ENCODE data around the gene PDE4D.
"Not testable (repeated sequence)": the region's sequence is repeated elsewhere in the genome, so short reads cannot be mapped to it uniquely, and the experiment has no call there.

PDE4D gene

DNA sequence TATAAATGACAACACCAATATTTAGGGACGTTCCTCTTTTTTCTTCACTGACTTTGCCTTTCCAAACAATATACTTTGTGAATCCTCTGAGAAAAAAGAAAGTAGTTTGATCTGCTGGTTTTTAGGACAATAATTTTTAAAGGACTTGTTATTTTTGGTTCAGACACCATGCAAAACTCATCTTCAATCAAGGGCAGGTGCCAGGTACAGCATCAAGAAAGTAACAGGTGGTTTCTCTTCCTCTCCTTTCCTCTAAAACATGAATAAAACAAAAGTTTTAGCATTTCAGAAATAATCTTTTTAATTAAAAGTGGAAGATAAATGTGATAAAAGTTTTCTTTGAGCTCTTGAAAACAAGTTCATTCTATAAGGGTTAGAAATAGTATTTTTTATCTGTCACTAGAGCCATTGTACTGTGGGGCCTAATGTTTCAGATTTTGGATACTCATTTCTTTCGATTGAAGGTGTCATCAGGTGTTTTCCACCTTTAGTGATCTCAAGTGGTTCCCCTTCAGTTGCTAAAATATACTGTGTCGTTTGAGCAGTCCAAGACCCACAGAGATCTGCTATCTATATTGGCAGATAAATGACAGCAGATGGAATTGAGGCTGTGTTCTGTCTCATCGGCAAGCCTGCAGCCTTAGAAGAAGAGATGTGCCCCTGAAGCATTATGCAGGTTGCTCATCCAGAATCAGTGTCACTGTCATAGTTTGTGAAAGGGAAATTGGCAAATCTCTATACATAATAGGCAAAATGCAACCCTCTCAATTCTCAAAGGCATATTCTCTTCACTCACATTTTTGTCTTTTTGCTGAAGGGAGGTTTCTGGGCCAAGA, 499.7 kb downstream of the PDE4D start:
- no peak for DNase-seq

GRCh38 chr5:59391576-59391975, 501.9 kb downstream of the PDE4D start:
- no peak for DNase-seq

GRCh38 chr5:59390989-59391388, 502.5 kb downstream of the PDE4D start:
- no peak for DNase-seq

- peak; percentile 9 for DNase-seq
Measured at GRCh38 chr5:59390074-59390659, 503.4 kb downstream of the PDE4D start.

- no peak for DNase-seq
Measured at GRCh38 chr5:59387127-59387526, 506.4 kb downstream of the PDE4D start.

DNA sequence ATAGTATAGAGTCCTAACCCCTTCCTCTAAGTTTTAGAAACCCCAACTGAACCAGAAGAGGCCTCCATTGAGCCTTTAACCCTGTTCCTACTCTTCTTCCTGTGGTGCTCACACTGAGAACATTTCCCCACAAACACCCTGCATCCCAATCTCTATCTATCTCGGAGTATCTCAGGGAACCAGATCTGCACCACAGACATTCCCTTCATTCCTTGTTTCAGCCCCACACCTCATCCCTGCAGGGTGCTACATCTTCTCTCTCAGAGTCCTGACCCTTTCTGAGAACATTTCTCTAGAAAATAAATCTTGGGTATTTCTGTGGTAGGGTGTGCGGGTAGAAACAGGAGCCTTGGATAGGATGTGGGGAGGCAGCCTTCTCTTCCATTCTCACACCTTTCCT, 507.8 kb downstream of the PDE4D start:
- no peak for DNase-seq

DNA sequence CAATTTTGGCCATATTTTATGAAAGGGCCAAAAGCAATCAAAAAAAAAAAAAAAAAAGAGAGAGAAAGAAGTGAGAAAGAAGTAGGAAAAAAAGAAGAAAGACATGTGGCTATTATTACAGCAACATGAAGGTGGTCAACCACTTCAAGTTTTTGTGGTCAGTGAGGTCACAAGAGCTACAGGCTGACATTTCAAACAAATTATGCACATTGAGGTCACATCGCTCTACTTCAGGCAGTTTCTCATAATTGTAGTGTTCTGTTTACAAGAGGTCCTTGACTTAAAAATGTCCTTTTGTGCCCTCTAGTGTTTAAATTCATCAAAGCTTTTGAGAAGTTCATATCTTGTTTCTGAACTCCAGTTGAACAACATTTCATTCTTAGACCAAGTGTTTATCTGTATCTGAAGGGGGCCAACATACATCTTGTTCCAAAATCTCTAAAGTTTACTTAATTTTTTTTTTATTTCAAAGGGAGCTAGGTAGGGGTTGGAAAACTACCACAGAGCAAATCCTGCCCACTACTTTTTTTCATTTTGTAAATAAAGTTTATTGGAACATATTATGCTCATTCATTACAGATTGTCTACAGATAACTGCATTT, 513.1 kb downstream of the PDE4D start:
- DNase-seq, result peak; percentile 1

DNA sequence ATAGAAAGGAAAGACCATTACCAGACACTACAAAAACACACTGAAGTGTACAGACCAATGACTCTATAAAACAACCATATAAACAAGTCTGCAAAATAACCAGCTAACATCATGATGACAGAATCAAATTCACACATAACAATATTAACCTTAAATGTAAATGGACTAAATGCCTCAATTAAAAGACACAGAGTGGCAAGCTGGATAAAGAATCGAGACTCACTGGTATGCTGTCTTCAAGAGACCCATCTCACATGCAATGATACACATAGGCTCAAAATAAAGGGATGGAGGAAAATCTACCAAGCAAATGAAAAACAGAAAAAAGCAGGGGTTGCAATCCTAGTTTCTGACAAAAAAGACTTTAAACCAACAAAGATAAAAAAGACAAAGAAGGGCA, 519.5 kb downstream of the PDE4D start:
- DNase-seq, result not testable (repeated sequence)

DNA sequence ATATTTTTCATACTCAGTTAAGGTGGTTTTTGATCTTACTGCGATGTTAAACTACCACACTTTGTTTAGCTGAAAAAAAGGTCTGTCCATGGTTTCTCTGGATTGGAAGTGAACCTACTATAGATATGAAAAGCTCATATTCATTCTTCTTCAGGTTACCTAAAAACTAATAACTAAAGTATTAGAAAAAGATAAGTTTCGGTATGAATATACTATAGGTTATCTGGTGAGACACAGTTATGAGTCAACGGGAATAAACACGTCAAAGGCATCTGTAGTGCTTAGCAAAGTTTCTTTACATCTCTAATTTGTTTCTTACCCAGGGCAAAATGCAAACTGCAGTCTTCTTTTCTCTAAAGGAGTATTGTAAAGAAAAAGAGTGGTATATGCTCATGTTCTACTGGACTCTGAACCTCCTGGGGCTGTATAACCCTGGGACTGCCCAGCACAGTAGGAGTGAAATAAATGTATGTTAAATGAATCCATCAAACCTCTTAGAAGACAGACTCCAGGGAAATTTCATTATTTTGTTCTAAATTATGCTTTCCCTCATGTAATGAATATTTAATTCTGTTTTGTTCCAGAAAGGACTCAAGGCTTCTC, 521.9 kb downstream of the PDE4D start:
- no peak for DNase-seq

DNA sequence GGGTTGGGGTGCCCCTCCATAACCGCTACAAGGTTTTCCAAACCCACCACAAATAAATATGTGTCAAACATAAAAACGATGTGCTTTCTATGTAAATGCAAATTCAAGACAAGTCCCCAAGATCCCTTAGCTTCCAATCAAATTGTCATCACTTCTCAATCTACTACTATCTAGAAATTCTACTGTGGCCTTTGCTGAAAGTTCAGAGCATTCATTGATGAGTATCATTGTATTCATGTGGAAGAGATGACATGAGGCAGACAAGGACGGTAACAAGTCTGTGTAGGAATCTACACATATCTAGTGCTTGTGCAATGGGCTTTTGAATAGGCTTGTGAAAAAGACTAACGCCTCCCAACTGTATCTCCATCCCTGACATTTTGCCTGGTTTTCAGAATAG, 524.6 kb downstream of the PDE4D start:
- DNase-seq, result no peak

DNA sequence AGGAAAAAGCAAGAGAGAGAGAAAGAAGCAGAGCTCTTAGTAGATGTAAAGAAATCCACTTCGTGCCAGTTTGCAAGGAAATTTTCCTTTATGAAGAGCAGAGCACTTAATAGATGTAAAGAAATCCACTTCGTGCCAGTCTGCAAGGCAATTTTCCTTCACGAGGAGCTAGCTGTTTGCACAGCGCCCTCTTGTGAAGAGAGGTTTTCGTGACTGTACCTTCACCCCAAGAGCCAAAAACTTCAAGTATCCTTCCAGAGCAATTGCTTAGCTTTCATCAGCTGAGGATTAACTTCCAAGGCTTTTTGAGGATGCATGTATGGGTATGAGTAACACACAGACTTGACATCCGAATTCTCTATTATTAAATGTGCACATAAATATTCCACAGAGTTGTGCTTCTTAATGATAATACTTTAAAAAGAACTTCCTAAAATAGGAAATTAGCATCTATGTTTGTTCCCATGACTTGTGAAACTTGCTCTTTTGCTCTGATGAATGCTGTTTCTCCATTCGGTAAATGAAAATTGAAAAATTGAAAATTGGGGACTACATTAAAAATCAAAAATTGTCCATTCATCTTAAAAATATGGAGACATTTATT, 525.6 kb downstream of the PDE4D start:
- DNase-seq, result peak; percentile 10

DNA sequence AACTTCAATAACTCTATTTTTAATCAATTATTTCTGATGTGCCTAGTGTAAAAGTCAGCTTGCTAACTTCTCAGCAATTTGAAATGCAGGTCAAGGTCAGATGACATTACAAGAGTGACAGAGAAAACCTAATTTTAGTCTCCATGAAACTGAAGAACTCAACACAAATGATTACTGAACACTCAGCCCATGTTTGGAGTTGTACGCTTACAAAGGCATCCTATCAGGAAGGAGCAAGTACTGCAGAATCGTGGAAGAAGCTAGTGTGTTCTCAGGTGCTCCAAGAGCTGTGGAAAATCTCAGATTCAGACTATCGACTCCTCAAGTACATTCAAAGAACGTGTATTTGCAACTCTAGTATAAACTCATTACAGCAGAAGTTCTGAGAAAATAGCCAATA, 526.7 kb downstream of the PDE4D start:
- no peak for DNase-seq

GRCh38 chr5:59362438-59362837, 531.1 kb downstream of the PDE4D start:
- DNase-seq, result no peak

- DNase-seq, result no peak
Measured at GRCh38 chr5:59361454-59361853, 532.1 kb downstream of the PDE4D start.

GRCh38 chr5:59360130-59360555, 533.4 kb downstream of the PDE4D start:
- no peak for DNase-seq

GRCh38 chr5:59358005-59358861, 535.3 kb downstream of the PDE4D start:
- no peak for DNase-seq

DNA sequence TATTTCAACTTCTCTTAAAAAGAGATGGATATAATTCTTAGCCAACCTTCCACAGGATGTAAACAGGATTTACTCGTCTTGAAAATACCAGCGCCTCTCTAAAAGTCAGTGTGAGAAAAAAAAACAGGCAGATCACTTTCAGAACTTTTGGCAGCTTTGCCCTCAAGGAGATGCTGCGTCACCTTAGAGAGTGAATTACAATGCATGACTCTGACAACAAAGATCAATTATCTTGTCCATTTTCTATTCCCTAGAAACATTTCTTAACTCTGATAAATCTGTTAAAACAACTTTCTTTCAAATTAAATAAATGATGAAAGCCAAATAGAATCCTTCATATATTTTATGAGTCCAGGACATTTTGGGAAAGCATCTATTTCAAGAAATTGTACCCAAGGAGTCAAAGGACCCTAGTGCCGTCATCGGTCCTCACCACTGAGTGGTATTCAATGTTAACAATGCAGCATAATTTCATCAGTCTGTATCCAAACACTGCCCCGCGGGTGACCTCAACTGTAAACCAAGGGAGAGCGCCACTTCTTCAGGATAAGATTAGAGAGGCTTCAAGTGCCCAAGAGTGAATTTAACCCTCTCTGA, 536.0 kb downstream of the PDE4D start:
- DNase-seq, result no peak

DNA sequence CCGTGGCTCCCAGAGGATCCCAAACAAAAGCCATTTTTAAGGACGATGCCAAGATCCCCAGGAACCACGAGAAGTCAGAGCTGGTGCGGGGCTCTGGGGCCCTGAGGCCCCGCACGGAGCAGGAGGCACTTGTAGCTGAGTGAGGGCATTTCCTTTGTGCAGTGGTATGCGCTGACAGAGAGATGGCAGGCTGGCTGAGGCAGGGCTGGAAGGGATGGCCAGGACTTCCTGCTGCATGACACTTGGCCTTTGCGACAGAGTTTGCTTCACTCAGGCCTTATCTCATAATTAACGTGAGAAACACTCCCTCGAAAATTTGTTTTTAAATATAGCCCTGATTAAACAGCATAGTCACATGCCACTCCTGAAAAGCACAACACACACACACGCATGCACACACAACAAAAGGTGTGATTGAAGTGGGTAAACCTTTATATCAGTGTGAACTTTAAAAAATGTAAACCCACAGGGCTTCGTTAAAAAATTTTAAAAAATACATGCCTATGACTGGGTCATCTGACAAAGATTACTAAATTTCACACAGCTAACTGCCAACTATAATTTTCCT, 536.6 kb downstream of the PDE4D start:
- no peak for DNase-seq

GRCh38 chr5:59354811-59355210, 538.7 kb downstream of the PDE4D start:
- DNase-seq, result no peak

DNA sequence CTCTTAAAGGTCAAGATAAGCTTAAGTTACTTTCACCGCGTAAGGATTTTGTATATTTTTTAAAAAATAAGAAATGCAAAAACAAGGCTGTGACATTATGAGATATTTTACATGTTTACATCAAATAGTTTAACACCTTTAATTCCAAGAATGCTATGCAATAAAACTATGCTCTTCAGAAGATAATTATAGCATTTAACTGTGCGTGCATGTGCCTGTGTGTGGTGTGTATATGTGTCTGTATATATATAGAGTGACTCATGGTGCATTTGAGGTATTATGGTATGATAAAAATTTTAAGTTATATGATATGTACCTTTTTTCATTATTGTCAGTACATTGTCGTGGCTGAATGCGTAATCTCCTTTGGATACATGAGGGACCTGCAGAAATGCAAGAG, 539.3 kb downstream of the PDE4D start:
- no peak for DNase-seq

DNA sequence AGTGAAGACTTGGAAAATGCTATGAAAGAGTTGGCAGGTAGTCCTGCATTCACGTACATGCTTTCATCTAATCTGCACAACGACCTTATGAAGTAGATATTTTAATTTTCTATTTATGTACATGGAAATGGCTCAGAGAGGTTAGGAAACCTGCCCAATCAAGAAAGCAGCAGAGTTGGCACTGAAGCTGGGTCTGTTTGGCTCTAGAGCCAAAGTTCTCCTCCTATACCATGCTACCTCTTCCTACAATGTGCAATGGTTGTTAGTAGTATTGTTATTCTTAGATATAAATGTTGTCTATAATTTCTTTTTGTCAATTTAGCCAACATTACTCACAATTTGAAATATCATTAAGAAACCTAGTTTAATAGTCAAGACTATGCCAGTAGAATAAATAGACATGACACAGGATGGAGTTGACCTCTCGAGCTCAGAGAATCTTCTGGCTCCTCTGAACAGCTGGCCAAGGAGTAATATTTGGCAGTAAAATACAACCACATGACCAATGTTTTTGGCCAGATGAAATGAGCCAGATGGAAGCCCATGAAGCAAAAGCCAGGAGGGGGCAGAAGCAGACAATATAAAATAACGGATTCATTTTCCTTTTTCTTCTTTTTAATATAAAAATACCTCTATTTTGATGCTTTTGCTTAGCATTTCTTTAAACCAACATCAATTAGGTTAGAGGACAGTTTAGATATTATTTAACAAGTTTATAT, 542.3 kb downstream of the PDE4D start:
- no peak for DNase-seq

Data from effector CD4-positive, alpha-beta T cell (primary cell).